RWPE2 (cell line): Measurements from ENCODE around the gene PPM1B.
"Not testable (repeated sequence)": the region's sequence is repeated elsewhere in the genome, so short reads cannot be mapped to it uniquely, and the experiment has no call there.

Experiments
- ATAC-seq: fragments of 200-7000 bp; cut with Tn5 transposase; 3 replicates; pipeline ENCODE4 v1.9.1; 2021; ENCODE audit warnings: low read depth
- DNase-seq: peaks from one replicate; pipeline ENCODE4 v3.0.0-alpha.2; 2020; ENCODE audit warnings: low spot score
- H3K27ac ChIP-seq: fragments of 450-650 bp; 2 replicates; pipeline ENCODE4 v1.5.1; 2017; ENCODE audit warnings: mild to moderate bottlenecking; ENCODE audit not compliant: poor library complexity, severe bottlenecking
- H3K27me3 ChIP-seq: fragments of 250-450 bp; sonication (Bioruptor Pico); 2 replicates; pipeline ENCODE4 v1.5.1; 2021; ENCODE audit warnings: mild to moderate bottlenecking, moderate library complexity; ENCODE audit not compliant: insufficient read depth, poor library complexity, severe bottlenecking
- H3K36me3 ChIP-seq: fragments of 250-450 bp; sonication (Bioruptor Pico); 2 replicates; pipeline ENCODE4 v1.5.1; 2020; ENCODE audit warnings: low read depth, mild to moderate bottlenecking, moderate library complexity
- H3K4me1 ChIP-seq: fragments of 250-450 bp; sonication (Bioruptor Pico); 2 replicates; pipeline ENCODE4 v1.5.1; 2021; ENCODE audit warnings: mild to moderate bottlenecking, moderate library complexity; ENCODE audit not compliant: insufficient read depth, poor library complexity, severe bottlenecking
- H3K4me3 ChIP-seq: fragments of 250-450 bp; sonication (Bioruptor Pico); 2 replicates; pipeline ENCODE4 v1.5.1; 2021; ENCODE audit warnings: mild to moderate bottlenecking, moderate library complexity; ENCODE audit not compliant: severe bottlenecking
- H3K9me3 ChIP-seq: fragments of 250-450 bp; sonication (Bioruptor Pico); 2 replicates; pipeline ENCODE4 v1.5.1; 2021; ENCODE audit warnings: mild to moderate bottlenecking, moderate library complexity; ENCODE audit not compliant: severe bottlenecking
- TF ChIP-seq, protein P1 (sequence below): fragments of 450-650 bp; IDR thresholded peaks from one replicate; pipeline ENCODE4 v1.5.1; 2017; ENCODE audit warnings: mild to moderate bottlenecking, moderate library complexity; ENCODE audit not compliant: poor library complexity, severe bottlenecking

PPM1B gene

DNA sequence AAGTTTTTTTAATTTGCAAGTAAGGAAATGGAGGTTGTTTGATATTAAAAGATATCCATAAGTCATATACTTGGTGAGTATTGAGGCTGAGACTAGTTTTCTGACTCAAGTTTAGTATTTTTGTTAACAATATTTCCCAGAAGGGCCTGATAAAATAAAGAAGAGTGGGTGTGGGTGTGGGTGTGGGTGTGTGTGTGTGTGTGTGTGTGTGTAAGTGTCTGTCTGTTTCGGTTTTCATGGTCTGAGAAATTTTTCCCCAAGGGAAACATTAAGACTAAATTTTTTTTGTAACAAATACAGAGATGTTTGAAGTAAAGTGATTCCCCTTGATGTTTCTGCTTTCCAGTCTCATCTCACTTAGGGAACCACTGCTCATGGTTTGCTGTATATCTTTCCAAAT is 36.5 kb downstream of the PPM1B start:
- no peak overlapping the region for H3K27ac ChIP-seq
- H3K36me3 ChIP-seq, result peaks cover 15% of the 10 kb centered on the region; the same call in 1 of the 2 replicates
- ATAC-seq (no peak), DNase-seq (no peak)
- TF ChIP-seq, protein P1, sequence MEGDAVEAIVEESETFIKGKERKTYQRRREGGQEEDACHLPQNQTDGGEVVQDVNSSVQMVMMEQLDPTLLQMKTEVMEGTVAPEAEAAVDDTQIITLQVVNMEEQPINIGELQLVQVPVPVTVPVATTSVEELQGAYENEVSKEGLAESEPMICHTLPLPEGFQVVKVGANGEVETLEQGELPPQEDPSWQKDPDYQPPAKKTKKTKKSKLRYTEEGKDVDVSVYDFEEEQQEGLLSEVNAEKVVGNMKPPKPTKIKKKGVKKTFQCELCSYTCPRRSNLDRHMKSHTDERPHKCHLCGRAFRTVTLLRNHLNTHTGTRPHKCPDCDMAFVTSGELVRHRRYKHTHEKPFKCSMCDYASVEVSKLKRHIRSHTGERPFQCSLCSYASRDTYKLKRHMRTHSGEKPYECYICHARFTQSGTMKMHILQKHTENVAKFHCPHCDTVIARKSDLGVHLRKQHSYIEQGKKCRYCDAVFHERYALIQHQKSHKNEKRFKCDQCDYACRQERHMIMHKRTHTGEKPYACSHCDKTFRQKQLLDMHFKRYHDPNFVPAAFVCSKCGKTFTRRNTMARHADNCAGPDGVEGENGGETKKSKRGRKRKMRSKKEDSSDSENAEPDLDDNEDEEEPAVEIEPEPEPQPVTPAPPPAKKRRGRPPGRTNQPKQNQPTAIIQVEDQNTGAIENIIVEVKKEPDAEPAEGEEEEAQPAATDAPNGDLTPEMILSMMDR, result no peak
- no peaks in the 10 kb centered on the region for H3K9me3 ChIP-seq
- H3K4me3 ChIP-seq, result no peak overlapping the region
- no peaks in the 10 kb centered on the region for H3K27me3 ChIP-seq
- no peaks in the 10 kb centered on the region for H3K4me1 ChIP-seq

- H3K4me3 ChIP-seq, result no peak overlapping the region
- H3K36me3 ChIP-seq, result peaks cover 19% of the 10 kb centered on the region; the same call in 1 of the 2 replicates
- DNase-seq, result no peak
- H3K27me3 ChIP-seq, result no peaks in the 10 kb centered on the region
- no peaks in the 10 kb centered on the region for H3K4me1 ChIP-seq
- H3K9me3 ChIP-seq, result no peaks in the 10 kb centered on the region
- no peak overlapping the region for H3K27ac ChIP-seq
- TF ChIP-seq, protein P1, result no peak
- no peak for ATAC-seq
Measured at GRCh38 chr2:44207102-44207501, 38.4 kb downstream of the PPM1B start.

- ATAC-seq, H3K27ac ChIP-seq, H3K9me3 ChIP-seq, DNase-seq, H3K27me3 ChIP-seq, H3K4me1 ChIP-seq, H3K4me3 ChIP-seq: not testable (repeated sequence)
- peaks cover 19% of the 10 kb centered on the region for H3K36me3 ChIP-seq
Measured at GRCh38 chr2:44207648-44208047, 39.0 kb downstream of the PPM1B start.

- Histone ChIP-seq H3K27me3 (no peaks in the 10 kb centered on the region), H3K4me3 (no peak overlapping the region), H3K27ac (no peak overlapping the region), H3K4me1 (no peaks in the 10 kb centered on the region), H3K36me3 (peaks cover 17% of the 10 kb centered on the region), H3K9me3 (no peaks in the 10 kb centered on the region)
- ATAC-seq, result no peak
- TF ChIP-seq, protein P1, result no peak
- DNase-seq, result no peak
Measured at GRCh38 chr2:44210362-44210761, 41.7 kb downstream of the PPM1B start.

GRCh38 chr2:44211183-44211582 is 42.5 kb downstream of the PPM1B start:
- no peak for ATAC-seq

More at GRCh38 chr2:44211183-44211582, 42.5 kb downstream of the PPM1B start:
- no peak overlapping the region for H3K27ac ChIP-seq
- no peak overlapping the region for H3K4me3 ChIP-seq
- TF ChIP-seq, protein P1, result no peak
- H3K4me1 ChIP-seq, result no peaks in the 10 kb centered on the region
- no peak for DNase-seq
- H3K9me3 ChIP-seq, result no peaks in the 10 kb centered on the region
- no peaks in the 10 kb centered on the region for H3K27me3 ChIP-seq
- peaks cover 17% of the 10 kb centered on the region for H3K36me3 ChIP-seq
